GM12801 (cell line): ENCODE results near the gene EYS.
A peak's percentile ranks its signal among the peaks of the same experiment; 100 is the strongest.

Experiments used
- CTCF ChIP-seq: IDR thresholded peaks from one replicate; pipeline ENCODE4 v1.5.1; 2011; ENCODE audit warnings: control low read depth; ENCODE audit not compliant: insufficient read length; ENCODE audit errors: extremely low read depth

Gene EYS

GRCh38 chr6:64334636-64335035 is 1372.4 kb downstream of the EYS start:
- no peak for TF ChIP-seq CTCF

GRCh38 chr6:64330694-64331307 is 1376.2 kb downstream of the EYS start:
- peak; percentile 47 for TF ChIP-seq CTCF

GRCh38 chr6:64326939-64327338 is 1380.1 kb downstream of the EYS start:
- TF ChIP-seq CTCF: no peak

- TF ChIP-seq CTCF: no peak
These were observed 1381.9 kb downstream of the EYS start for GRCh38 chr6:64325093-64325492.

- no peak for TF ChIP-seq CTCF
These were observed 1396.8 kb downstream of the EYS start for GRCh38 chr6:64310214-64310613.

- no peak for TF ChIP-seq CTCF
These were observed 1405.5 kb downstream of the EYS start for GRCh38 chr6:64301307-64302236.

GRCh38 chr6:64299176-64299575 is 1407.8 kb downstream of the EYS start:
- TF ChIP-seq CTCF: no peak
